DND-41 (cell line): ENCODE measurements around the gene MKNK1.

Experiments
- ATAC-seq: fragments of 200-7000 bp; cut with Tn5 transposase; 3 replicates; pipeline ENCODE4 v1.9.1; 2021; ENCODE audit warnings: low read depth; ENCODE audit not compliant: insufficient read depth
- DNase-seq: peaks from one replicate; pipeline ENCODE4 v3.0.0-alpha.2; 2020
- H2AFZ ChIP-seq: 2 replicates; pipeline ENCODE4 v1.6.0; 2012; ENCODE audit warnings: low read depth, low read length
- H3K27ac ChIP-seq: 2 replicates; pipeline ENCODE4 v1.5.1; 2012; ENCODE audit warnings: low read length, inconsistent platforms
- H3K27me3 ChIP-seq: fragments of 200-600 bp; sonication (generic); 2 replicates; pipeline ENCODE4 v1.6.0; 2012; ENCODE audit warnings: low read length, mild to moderate bottlenecking, inconsistent platforms; ENCODE audit not compliant: insufficient read depth, poor library complexity
- H3K36me3 ChIP-seq: 2 replicates; pipeline ENCODE4 v1.5.1; 2012; ENCODE audit warnings: low read length, inconsistent platforms; ENCODE audit not compliant: insufficient read depth
- H3K4me1 ChIP-seq: 2 replicates; pipeline ENCODE4 v1.5.1; 2012; ENCODE audit warnings: mild to moderate bottlenecking, low read length; ENCODE audit not compliant: insufficient read depth
- H3K4me2 ChIP-seq: 2 replicates; pipeline ENCODE4 v1.6.0; 2012; ENCODE audit warnings: mild to moderate bottlenecking, moderate library complexity, low read length, inconsistent platforms; ENCODE audit not compliant: insufficient read depth
- H3K4me3 ChIP-seq, 2 experiments: fragments of 200-600 bp in 1 of 2; shearing (Covaris generic) in 1 of 2; 2 replicates each; pipeline ENCODE4 v1.5.1; 2012 to 2016; ENCODE audit warnings: inconsistent platforms in 2 of 2, low read length in 2 of 2, mild to moderate bottlenecking in 2 of 2, low read depth in 1 of 2, moderate library complexity in 1 of 2
- H3K79me2 ChIP-seq: 2 replicates; pipeline ENCODE4 v1.6.0; 2012; ENCODE audit warnings: low read length, inconsistent platforms; ENCODE audit not compliant: insufficient read depth
- H3K9ac ChIP-seq: 2 replicates; pipeline ENCODE4 v1.6.0; 2012; ENCODE audit warnings: low read depth, mild to moderate bottlenecking, inconsistent platforms, low read length, moderate library complexity
- H3K9me3 ChIP-seq: 2 replicates; pipeline ENCODE4 v1.5.1; 2012; ENCODE audit warnings: low read length, moderate library complexity, mild to moderate bottlenecking, inconsistent platforms; ENCODE audit not compliant: insufficient read depth, severe bottlenecking
- H4K20me1 ChIP-seq: 2 replicates; pipeline ENCODE4 v1.6.0; 2012; ENCODE audit warnings: low read length; ENCODE audit not compliant: insufficient read depth
- CTCF ChIP-seq: IDR thresholded peaks from 2 replicates; pipeline ENCODE4 v1.5.1; 2012; ENCODE audit warnings: borderline replicate concordance, low read length, moderate library complexity, mild to moderate bottlenecking; ENCODE audit not compliant: poor library complexity, severe bottlenecking; ENCODE audit errors: extremely low read depth
- EZH2 ChIP-seq: IDR thresholded peaks from 3 replicates; pipeline ENCODE4 v1.6.1; 2012; ENCODE audit warnings: borderline replicate concordance, low read depth, mild to moderate bottlenecking, moderate library complexity, low read length, inconsistent platforms; ENCODE audit not compliant: severe bottlenecking

The MKNK1 gene

GRCh38 chr1:46558141-46558963 is 45.7 kb downstream of the MKNK1 start:
- Histone ChIP-seq H3K4me2 (no peak overlapping the region), H4K20me1 (no peaks in the 10 kb centered on the region), H3K27me3 (no peaks in the 10 kb centered on the region), H2AFZ (no peak overlapping the region), H3K4me3 (no peak overlapping the region), H3K79me2 (no peaks in the 10 kb centered on the region), H3K9me3 (no peaks in the 10 kb centered on the region), H3K9ac (no peak overlapping the region), H3K27ac (no peak overlapping the region), H3K4me1 (no peaks in the 10 kb centered on the region), H3K36me3 (no peaks in the 10 kb centered on the region; the same call in 1 of the 2 replicates)
- ATAC-seq (no peak), DNase-seq (no peak)
- TF ChIP-seq CTCF (no peak), EZH2 (no peak)

- no peaks in the 10 kb centered on the region for H4K20me1 ChIP-seq
- H3K9me3 ChIP-seq, result no peaks in the 10 kb centered on the region
These were observed 46.7 kb downstream of the MKNK1 start for GRCh38 chr1:46557403-46557802.

GRCh38 chr1:46556822-46557221 is 47.2 kb downstream of the MKNK1 start:
- Histone ChIP-seq H3K9ac (no peak overlapping the region), H3K9me3 (no peaks in the 10 kb centered on the region), H3K4me1 (no peaks in the 10 kb centered on the region), H3K4me3 (no peak overlapping the region), H3K79me2 (no peaks in the 10 kb centered on the region), H4K20me1 (no peaks in the 10 kb centered on the region), H3K4me2 (no peak overlapping the region), H3K36me3 (no peaks in the 10 kb centered on the region; the same call in 1 of the 2 replicates), H3K27me3 (no peaks in the 10 kb centered on the region), H2AFZ (no peak overlapping the region), H3K27ac (no peak overlapping the region)
- TF ChIP-seq CTCF (no peak), EZH2 (no peak)
- no peak for DNase-seq
- no peak for ATAC-seq

More at GRCh38 chr1:46557403-46557802, 46.7 kb downstream of the MKNK1 start:
- TF ChIP-seq EZH2, result no peak
- no peak for TF ChIP-seq CTCF
- ATAC-seq (no peak), DNase-seq (no peak)
- no peaks in the 10 kb centered on the region for H3K79me2 ChIP-seq
- no peak overlapping the region for H3K27ac ChIP-seq
- no peaks in the 10 kb centered on the region; the same call in 1 of the 2 replicates for H3K36me3 ChIP-seq
- H3K9ac ChIP-seq, result no peak overlapping the region
- no peak overlapping the region for H3K4me3 ChIP-seq
- H3K27me3 ChIP-seq, result no peaks in the 10 kb centered on the region
- H2AFZ ChIP-seq, result no peak overlapping the region
- H3K4me1 ChIP-seq, result no peaks in the 10 kb centered on the region
- no peak overlapping the region for H3K4me2 ChIP-seq
